CD14-positive monocyte (primary cell): ENCODE measurements around the gene TEX48. TPM values are rescaled to one million over a fixed set of nuclear protein-coding genes. Genes with fewer than 3 reads are reported as not detected.

Experiments
- DNase-seq, 3 donors: peaks; one replicate each; pipeline ENCODE4 v3.0.0-alpha.2; 2011 to 2022
- H2AFZ ChIP-seq: 2 replicates; pipeline ENCODE4 v1.6.0; 2012; ENCODE audit warnings: mild to moderate bottlenecking, low read depth, low read length, inconsistent platforms; ENCODE audit not compliant: insufficient read depth, poor library complexity, severe bottlenecking
- H3K27ac ChIP-seq, 2 donors: 1 replicate in 1 of 2; 2 replicates in 1 of 2; pipeline ENCODE4 v1.5.1; 2012 to 2013; ENCODE audit warnings: low read length in 2 of 2, control low read depth in 1 of 2, inconsistent platforms in 1 of 2, low read depth in 1 of 2, mild to moderate bottlenecking in 1 of 2
- H3K27me3 ChIP-seq, 2 donors: one replicate each; pipeline versions ENCODE4 v1.6.0 to v1.6.1; 2011 to 2013; ENCODE audit warnings: low read length in 2 of 2; ENCODE audit not compliant: control insufficient read depth in 2 of 2, insufficient read depth in 2 of 2
- H3K36me3 ChIP-seq, 2 donors: replicated peaks in 1 of 2; 1 replicate in 1 of 2; 2 replicates in 1 of 2; pipeline versions ENCODE4 v1.5.1 to v1.6.1; 2012 to 2013; ENCODE audit warnings: low read length in 2 of 2, control low read depth in 1 of 2, inconsistent platforms in 1 of 2, mild to moderate bottlenecking in 1 of 2; ENCODE audit not compliant: insufficient read depth in 2 of 2, control insufficient read depth in 1 of 2
- H3K4me1 ChIP-seq, 2 donors: 1 replicate in 1 of 2; 2 replicates in 1 of 2; pipeline versions ENCODE4 v1.5.1 to v1.6.1; 2012 to 2013; ENCODE audit warnings: low read length in 2 of 2, control low read depth in 1 of 2, inconsistent platforms in 1 of 2, mild to moderate bottlenecking in 1 of 2, moderate library complexity in 1 of 2; ENCODE audit not compliant: insufficient read depth in 2 of 2, control insufficient read depth in 1 of 2
- H3K4me2 ChIP-seq: replicated peaks from 2 replicates; pipeline ENCODE3; 2012; ENCODE audit warnings: low read length, moderate library complexity, mild to moderate bottlenecking; ENCODE audit not compliant: poor library complexity, severe bottlenecking; ENCODE audit errors: extremely low read depth
- H3K4me3 ChIP-seq, 3 experiments: fragments of 200-600 bp in 1 of 3; sonication (generic) in 1 of 3; replicated peaks in 1 of 3; 1 replicate in 2 of 3; 2 replicates in 1 of 3; pipeline ENCODE4 v1.5.1; 2011 to 2013; ENCODE audit warnings: low read length in 3 of 3, mild to moderate bottlenecking in 3 of 3, control low read depth in 2 of 3, low read depth in 2 of 3, inconsistent platforms in 1 of 3, moderate library complexity in 1 of 3
- H3K79me2 ChIP-seq: 2 replicates; pipeline ENCODE4 v1.6.0; 2012; ENCODE audit warnings: mild to moderate bottlenecking, control low read depth, inconsistent platforms, low read length, moderate library complexity; ENCODE audit not compliant: insufficient read depth
- H3K9ac ChIP-seq: 2 replicates; pipeline ENCODE4 v1.6.0; 2017; ENCODE audit warnings: low read length, mild to moderate bottlenecking; ENCODE audit not compliant: insufficient read depth, poor library complexity, severe bottlenecking
- H3K9me3 ChIP-seq, 2 donors: replicated peaks in 1 of 2; 1 replicate in 1 of 2; 2 replicates in 1 of 2; pipeline versions ENCODE4 v1.5.1 to v1.6.1; 2012 to 2013; ENCODE audit warnings: low read length in 2 of 2, control low read depth in 1 of 2; ENCODE audit not compliant: control insufficient read depth in 1 of 2, insufficient read depth in 1 of 2
- H4K20me1 ChIP-seq: 2 replicates; pipeline ENCODE4 v1.6.0; 2012; ENCODE audit warnings: mild to moderate bottlenecking, low read length, control low read depth, moderate library complexity; ENCODE audit not compliant: insufficient read depth
- H3K27ac Mint-ChIP-seq, 7 donors: one replicate each; pipeline ENCODE4 v1.8.0; 2020; ENCODE audit warnings: mild to moderate bottlenecking in 7 of 7, mixed read lengths in 7 of 7, moderate library complexity in 6 of 7, inconsistent platforms in 2 of 7
- H3K27me3 Mint-ChIP-seq, 3 donors: one replicate each; pipeline ENCODE4 v1.8.0; 2021 to 2022; ENCODE audit warnings: low read depth in 3 of 3, mild to moderate bottlenecking in 3 of 3, mixed read lengths in 3 of 3, moderate library complexity in 3 of 3, inconsistent platforms in 1 of 3
- H3K36me3 Mint-ChIP-seq, 2 donors: one replicate each; pipeline ENCODE4 v1.8.0; 2020; ENCODE audit warnings: mixed read lengths in 2 of 2, inconsistent platforms in 1 of 2, mild to moderate bottlenecking in 1 of 2
- H3K4me1 Mint-ChIP-seq: one replicate; pipeline ENCODE4 v1.8.0; 2020; ENCODE audit warnings: mild to moderate bottlenecking, mixed read lengths
- H3K4me3 Mint-ChIP-seq, 2 donors: one replicate each; pipeline ENCODE4 v1.8.0; 2020; ENCODE audit warnings: mild to moderate bottlenecking in 2 of 2, mixed read lengths in 2 of 2, moderate library complexity in 1 of 2
- H3K9me3 Mint-ChIP-seq, 7 donors: one replicate each; pipeline ENCODE4 v1.8.0; 2020 to 2022; ENCODE audit warnings: mixed read lengths in 7 of 7, mild to moderate bottlenecking in 6 of 7, moderate library complexity in 6 of 7, inconsistent platforms in 2 of 7
- WGBS: methylation state at CpG from one replicate; pipeline ENCODE4 v1.1.5; 2013; ENCODE audit warnings: missing lambda C conversion rate; ENCODE audit not compliant: insufficient coverage; 5-methylcytosine and 5-hydroxymethylcytosine counted together
- intact Hi-C, 2 donors: fragments of 100-400 bp; cut with micrococcal nuclease; formaldehyde crosslinking; loops; one replicate each; pipeline versions ENCODE4 v1.15.0 to v1.15.1; 2023
- polyA plus RNA-seq, 3 donors: library from polyadenylated mRNA; depleted of rRNA in 1 of 3; unstranded in 2 of 3; stranded (reverse) in 1 of 3; fragments of 300-500 nt in 2 of 3; fragments of >200 nt in 1 of 3; fragmentation: Illumina TruSeq in 2 of 3; gene quantifications; 1 replicate in 2 of 3; 2 replicates in 1 of 3; pipeline ENCODE4 v1.2.3, GENCODE V29; 2012 to 2021
- TF ChIP-seq, protein P1 (sequence below): fragments of 200-600 bp; IDR thresholded peaks from one replicate; pipeline ENCODE4 v1.8.0; 2022; ENCODE audit warnings: antibody characterized with exemption, mild to moderate bottlenecking

Gene TEX48
- polyA plus RNA-seq, 3 donors = not detected

DNA sequence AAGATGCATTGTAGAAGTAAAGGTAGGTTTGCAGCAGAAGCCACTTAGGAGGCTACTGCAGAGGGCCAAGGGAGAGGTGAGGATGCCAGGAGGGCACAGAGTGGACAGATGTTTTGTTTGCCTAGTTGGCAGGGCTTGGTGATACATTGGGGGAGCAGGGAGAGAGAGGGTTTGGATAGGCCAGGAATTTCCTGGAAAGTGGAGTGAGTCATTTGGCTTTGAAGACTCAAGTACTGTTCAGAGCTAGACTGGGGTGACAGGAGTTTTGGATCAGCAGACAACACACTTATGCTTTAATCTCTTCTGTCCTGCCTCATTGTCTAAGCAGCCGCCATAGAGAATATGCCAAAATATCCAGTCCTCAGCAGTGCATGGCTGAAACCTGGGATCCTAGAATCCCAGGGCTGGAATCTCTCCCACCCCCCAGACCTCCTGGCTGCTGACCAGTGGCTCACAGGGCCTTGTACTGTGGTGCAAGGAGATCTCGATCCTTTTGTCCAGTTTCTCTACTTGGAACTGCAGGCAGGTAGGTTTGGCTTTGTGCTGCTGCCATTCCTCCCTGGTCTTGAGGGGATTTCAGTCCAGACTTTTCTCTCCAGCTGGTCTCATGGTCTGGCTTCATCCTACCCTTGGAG is 59.9 kb downstream of the TEX48 start:
- Histone ChIP-seq H3K9me3 (no peaks in the 10 kb centered on the region), H3K4me2 (no peak overlapping the region), H3K9ac (no peak overlapping the region), H4K20me1 (peaks cover 5% of the 10 kb centered on the region), H3K27me3 (no peaks in the 10 kb centered on the region), H2AFZ (no peak overlapping the region), H3K36me3 (peaks cover 26 to 51% of the 10 kb centered on the region in 2 donors), H3K4me1 (peaks cover 34 to 39% of the 10 kb centered on the region in 2 donors), H3K79me2 (peaks cover 21% of the 10 kb centered on the region), H3K27ac (peak overlapping the region in 1 of 2 donors; percentile 31), H3K4me3 (no peak overlapping the region)
- intact Hi-C loops = no loop called here
- Mint-ChIP-seq H3K27me3 (peaks cover 0 to 1% (median 1%) of the 10 kb centered on the region in 3 donors), H3K9me3 (no peaks in the 10 kb centered on the region), H3K36me3 (peaks cover 49 to 55% of the 10 kb centered on the region in 2 donors), H3K27ac (peak overlapping the region in 2 of 7 donors; percentile 15 to 51), H3K4me3 (no peak overlapping the region), H3K4me1 (peaks cover 31% of the 10 kb centered on the region)
- TF ChIP-seq, protein P1, sequence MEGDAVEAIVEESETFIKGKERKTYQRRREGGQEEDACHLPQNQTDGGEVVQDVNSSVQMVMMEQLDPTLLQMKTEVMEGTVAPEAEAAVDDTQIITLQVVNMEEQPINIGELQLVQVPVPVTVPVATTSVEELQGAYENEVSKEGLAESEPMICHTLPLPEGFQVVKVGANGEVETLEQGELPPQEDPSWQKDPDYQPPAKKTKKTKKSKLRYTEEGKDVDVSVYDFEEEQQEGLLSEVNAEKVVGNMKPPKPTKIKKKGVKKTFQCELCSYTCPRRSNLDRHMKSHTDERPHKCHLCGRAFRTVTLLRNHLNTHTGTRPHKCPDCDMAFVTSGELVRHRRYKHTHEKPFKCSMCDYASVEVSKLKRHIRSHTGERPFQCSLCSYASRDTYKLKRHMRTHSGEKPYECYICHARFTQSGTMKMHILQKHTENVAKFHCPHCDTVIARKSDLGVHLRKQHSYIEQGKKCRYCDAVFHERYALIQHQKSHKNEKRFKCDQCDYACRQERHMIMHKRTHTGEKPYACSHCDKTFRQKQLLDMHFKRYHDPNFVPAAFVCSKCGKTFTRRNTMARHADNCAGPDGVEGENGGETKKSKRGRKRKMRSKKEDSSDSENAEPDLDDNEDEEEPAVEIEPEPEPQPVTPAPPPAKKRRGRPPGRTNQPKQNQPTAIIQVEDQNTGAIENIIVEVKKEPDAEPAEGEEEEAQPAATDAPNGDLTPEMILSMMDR = no peak
- WGBS = no CpG with 5 or more reads among the region's 2 CpGs
- no peak for DNase-seq

DNA sequence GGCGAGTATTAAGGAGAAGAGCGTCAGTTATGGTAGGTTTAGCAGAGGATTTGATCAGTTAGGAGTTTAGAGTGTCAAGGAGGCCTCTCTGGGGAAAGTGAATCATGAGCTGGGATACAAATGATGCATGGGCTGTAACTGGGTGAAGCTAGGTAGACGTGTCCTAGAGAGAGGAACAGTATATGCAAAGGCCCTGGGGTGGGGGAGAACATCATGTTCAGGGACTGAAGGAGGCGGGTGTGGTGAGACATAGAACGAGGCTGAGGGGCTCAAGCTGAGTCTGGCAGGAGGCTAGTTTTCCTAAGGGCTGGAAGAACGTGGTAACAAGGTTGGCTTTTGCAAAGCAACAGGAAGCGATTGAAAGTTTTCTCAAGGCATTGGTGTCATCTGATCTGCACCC is 60.4 kb downstream of the TEX48 start:
- Mint-ChIP-seq H3K27me3 (peaks cover 0 to 4% (median 1%) of the 10 kb centered on the region in 3 donors), H3K9me3 (no peaks in the 10 kb centered on the region), H3K27ac (peak overlapping the region in 2 of 7 donors; percentile 10 to 32), H3K4me3 (no peak overlapping the region), H3K36me3 (peaks cover 44 to 50% of the 10 kb centered on the region in 2 donors), H3K4me1 (peaks cover 36% of the 10 kb centered on the region)
- H3K27me3 ChIP-seq = no peaks in the 10 kb centered on the region
- H3K9me3 ChIP-seq = no peaks in the 10 kb centered on the region
- H3K4me3 ChIP-seq = no peak overlapping the region
- H2AFZ ChIP-seq = no peak overlapping the region
- no peak for DNase-seq
- TF ChIP-seq, protein P1 = no peak
- no peak overlapping the region for H3K4me2 ChIP-seq
- peaks cover 5% of the 10 kb centered on the region for H4K20me1 ChIP-seq
- no peak overlapping the region for H3K27ac ChIP-seq
- H3K9ac ChIP-seq = no peak overlapping the region
- 96% methylated on average over 6 of the region's 7 CpGs for WGBS
- peaks cover 21% of the 10 kb centered on the region for H3K79me2 ChIP-seq
- peaks cover 20 to 46% of the 10 kb centered on the region in 2 donors for H3K36me3 ChIP-seq
- H3K4me1 ChIP-seq = peaks cover 40 to 45% of the 10 kb centered on the region in 2 donors
- intact Hi-C loops = no loop called here
